MM.1S (cell line): ENCODE data around the gene JAK2.

ENCODE experiments used
- CTCF ChIP-seq: fragments of 300-600 bp; sonication (generic); IDR thresholded peaks from 2 replicates; pipeline ENCODE4 v1.5.1; 2016; ENCODE audit warnings: antibody characterized with exemption, low read length, mixed read lengths
- EZH2 ChIP-seq: fragments of 300-600 bp; sonication (generic); optimal IDR thresholded peaks from 2 replicates; pipeline ENCODE3; 2017; ENCODE audit warnings: low read depth, mild to moderate bottlenecking, antibody characterized with exemption, low read length, mixed read lengths
- EZH2phosphoT487 ChIP-seq: fragments of 300-600 bp; sonication (generic); IDR thresholded peaks from 2 replicates; pipeline ENCODE4 v1.6.1; 2018; ENCODE audit warnings: antibody characterized with exemption, low read length

GRCh38 chr9:4962085-4962484 lies 23.0 kb upstream of the JAK2 start:
- TF ChIP-seq CTCF (no peak), EZH2phosphoT487 (no peak), EZH2 (no peak)
